T1000 (cell line): ENCODE data around the gene SYT1.

Source experiments
- DNase-seq: peaks from one replicate; lab custom pipeline; 2025; ENCODE audit warnings: mixed read lengths; lab: John Stamatoyannopoulos, UW

The SYT1 gene

GRCh38 chr12:79057540-79057939, 193.0 kb downstream of the SYT1 start:
- no peak for DNase-seq

- DNase-seq, result no peak
Observed at GRCh38 chr12:79058342-79058741, 193.8 kb downstream of the SYT1 start.

- DNase-seq, result no peak
Observed at GRCh38 chr12:79059557-79059956, 195.0 kb downstream of the SYT1 start.

GRCh38 chr12:79063258-79063657, 198.7 kb downstream of the SYT1 start:
- DNase-seq, result no peak

- no peak for DNase-seq
Observed at GRCh38 chr12:79067977-79068376, 203.4 kb downstream of the SYT1 start.

GRCh38 chr12:79069009-79069408, 204.4 kb downstream of the SYT1 start:
- DNase-seq, result no peak

GRCh38 chr12:79071498-79071897, 206.9 kb downstream of the SYT1 start:
- no peak for DNase-seq

GRCh38 chr12:79073506-79073905, 208.9 kb downstream of the SYT1 start:
- no peak for DNase-seq

- no peak for DNase-seq
Observed at GRCh38 chr12:79082595-79082994, 218.0 kb downstream of the SYT1 start.

- no peak for DNase-seq
Observed at GRCh38 chr12:79083181-79083580, 218.6 kb downstream of the SYT1 start.

GRCh38 chr12:79085106-79085682, 220.6 kb downstream of the SYT1 start:
- no peak for DNase-seq

- DNase-seq, result no peak
Observed at GRCh38 chr12:79086541-79087296, 222.1 kb downstream of the SYT1 start.

GRCh38 chr12:79098530-79098929, 234.0 kb downstream of the SYT1 start:
- no peak for DNase-seq

GRCh38 chr12:79108962-79109361, 244.4 kb downstream of the SYT1 start:
- DNase-seq, result no peak

- DNase-seq, result no peak
Observed at GRCh38 chr12:79114896-79115295, 250.3 kb downstream of the SYT1 start.

- no peak for DNase-seq
Observed at GRCh38 chr12:79115743-79116142, 251.2 kb downstream of the SYT1 start.

GRCh38 chr12:79119796-79120195, 255.2 kb downstream of the SYT1 start:
- no peak for DNase-seq

GRCh38 chr12:79121486-79121885, 256.9 kb downstream of the SYT1 start:
- no peak for DNase-seq

- DNase-seq, result no peak
Observed at GRCh38 chr12:79124385-79124784, 259.8 kb downstream of the SYT1 start.

GRCh38 chr12:79125358-79125757, 260.8 kb downstream of the SYT1 start:
- DNase-seq, result no peak

- DNase-seq, result no peak
Observed at GRCh38 chr12:79127271-79127751, 262.7 kb downstream of the SYT1 start.

GRCh38 chr12:79128956-79129355, 264.4 kb downstream of the SYT1 start:
- no peak for DNase-seq

GRCh38 chr12:79138872-79139271, 274.3 kb downstream of the SYT1 start:
- DNase-seq, result no peak

GRCh38 chr12:79140711-79141110, 276.1 kb downstream of the SYT1 start:
- no peak for DNase-seq
